Lower lobe of right lung (tissue), 2 donors: ENCODE results near the gene TBX6. TPM values are rescaled to one million over a fixed set of nuclear protein-coding genes. Genes with fewer than 3 reads are reported as not detected.

Experiments used
- ATAC-seq, 2 donors: fragments of 200-7000 bp; cut with Tn5 transposase; one replicate each; pipeline ENCODE4 v1.9.1; 2020 to 2022; ENCODE audit warnings: mild to moderate bottlenecking in 2 of 2, moderate library complexity in 2 of 2
- DNase-seq: peaks from one replicate; pipeline ENCODE4 v3.0.0-alpha.2; 2020
- H3K27ac ChIP-seq: fragments of 200-600 bp; one replicate; pipeline ENCODE4 v1.8.0; 2022
- H3K27me3 ChIP-seq: fragments of 200-600 bp; one replicate; pipeline ENCODE4 v1.8.0; 2022; ENCODE audit warnings: low read depth
- H3K36me3 ChIP-seq: fragments of 200-600 bp; one replicate; pipeline ENCODE4 v1.8.0; 2022; ENCODE audit warnings: mild to moderate bottlenecking
- H3K4me1 ChIP-seq: fragments of 200-600 bp; one replicate; pipeline ENCODE4 v1.8.0; 2022
- H3K4me3 ChIP-seq: fragments of 200-600 bp; one replicate; pipeline ENCODE4 v1.8.0; 2022; ENCODE audit warnings: mild to moderate bottlenecking
- H3K9me3 ChIP-seq: fragments of 200-600 bp; one replicate; pipeline ENCODE4 v1.8.0; 2022
- CTCF ChIP-seq: fragments of 200-600 bp; IDR thresholded peaks from one replicate; pipeline ENCODE4 v1.8.0; 2022; ENCODE audit warnings: antibody characterized with exemption, mild to moderate bottlenecking
- intact Hi-C: fragments of 100-400 bp; cut with DNase I; formaldehyde crosslinking; loops from one replicate; pipeline ENCODE4 v1.11.0; 2022
- total RNA-seq: library from RNA; stranded (reverse); fragmentation: NEBNext Ultra II Directional; extraction: Animal tissue kit (Norgen Biotek cat#: 25700); gene quantifications from one replicate; pipeline ENCODE4 v1.2.1, GENCODE V29; 2021
- donor health status: DM: no; HTN: yes; CAD: no; lungs with severe emphysema.

TBX6 gene
- total RNA-seq, 1 donor from 2014 or later = 1.6 TPM

GRCh38 chr16:30121741-30122571 is 30.2 kb upstream of the TBX6 start:
- H3K4me1 ChIP-seq = peaks cover 25% of the 10 kb centered on the region
- no peak for TF ChIP-seq CTCF
- DNase-seq (peak; percentile 64), ATAC-seq (peak; percentile 27 to 41)
- H3K27me3 ChIP-seq = no peaks in the 10 kb centered on the region
- H3K36me3 ChIP-seq = peaks cover 35% of the 10 kb centered on the region
- no peaks in the 10 kb centered on the region for H3K9me3 ChIP-seq
- intact Hi-C loops = no loop called here
- peak overlapping the region; percentile 92 for H3K27ac ChIP-seq
- H3K4me3 ChIP-seq = peak overlapping the region; percentile 91

GRCh38 chr16:30120340-30121105 is 28.8 kb upstream of the TBX6 start:
- ATAC-seq = no peak
- Histone ChIP-seq H3K9me3 (no peaks in the 10 kb centered on the region), H3K4me1 (peaks cover 25% of the 10 kb centered on the region), H3K4me3 (no peak overlapping the region), H3K27ac (peak overlapping the region; percentile 7), H3K27me3 (no peaks in the 10 kb centered on the region), H3K36me3 (peaks cover 50% of the 10 kb centered on the region)
- no peak for DNase-seq
- no peak for TF ChIP-seq CTCF
- intact Hi-C loops = no loop called here

GRCh38 chr16:30119428-30119827 is 27.7 kb upstream of the TBX6 start:
- no peaks in the 10 kb centered on the region for H3K9me3 ChIP-seq
- ATAC-seq (no peak), DNase-seq (no peak)
- H3K27ac ChIP-seq = no peak overlapping the region
- TF ChIP-seq CTCF = no peak
- intact Hi-C loops = no loop called here
- H3K36me3 ChIP-seq = peaks cover 61% of the 10 kb centered on the region
- H3K27me3 ChIP-seq = no peaks in the 10 kb centered on the region
- H3K4me1 ChIP-seq = peaks cover 31% of the 10 kb centered on the region
- no peak overlapping the region for H3K4me3 ChIP-seq

- no peak for DNase-seq
- H3K27me3 ChIP-seq = no peaks in the 10 kb centered on the region
- peaks cover 36% of the 10 kb centered on the region for H3K4me1 ChIP-seq
- H3K4me3 ChIP-seq = no peak overlapping the region
- ATAC-seq = no peak
- H3K27ac ChIP-seq = no peak overlapping the region
- TF ChIP-seq CTCF = no peak
- H3K9me3 ChIP-seq = no peaks in the 10 kb centered on the region
- intact Hi-C loops = no loop called here
- H3K36me3 ChIP-seq = peaks cover 69% of the 10 kb centered on the region
Observed at GRCh38 chr16:30117768-30118167, 26.0 kb upstream of the TBX6 start.

- peaks cover 77% of the 10 kb centered on the region for H3K36me3 ChIP-seq
- TF ChIP-seq CTCF = no peak
- peaks cover 28% of the 10 kb centered on the region for H3K4me1 ChIP-seq
- H3K27ac ChIP-seq = no peak overlapping the region
- intact Hi-C loops = no loop called here
- no peaks in the 10 kb centered on the region for H3K9me3 ChIP-seq
- ATAC-seq (no peak), DNase-seq (no peak)
- H3K27me3 ChIP-seq = no peaks in the 10 kb centered on the region
- no peak overlapping the region for H3K4me3 ChIP-seq
Observed at GRCh38 chr16:30116291-30117207, 24.8 kb upstream of the TBX6 start.
